H9 (cell line): ENCODE results near the gene COPS8. TPM values are rescaled to one million over a fixed set of nuclear protein-coding genes. Genes with fewer than 3 reads are reported as not detected.

Experiments
- DNase-seq: peaks from one replicate; pipeline ENCODE4 v3.0.0-alpha.2; 2017
- H2AFZ ChIP-seq: one replicate; pipeline ENCODE4 v1.6.1; 2013; ENCODE audit warnings: mild to moderate bottlenecking, low read length, control low read depth, moderate library complexity
- H2AK5ac ChIP-seq: 2 replicates; pipeline ENCODE4 v1.6.1; 2013; ENCODE audit warnings: low read length, control low read depth, mixed read lengths; ENCODE audit not compliant: insufficient read length
- H2BK120ac ChIP-seq: one replicate; pipeline ENCODE4 v1.6.1; 2013; ENCODE audit warnings: low read depth, mild to moderate bottlenecking, low read length, control low read depth, inconsistent platforms; ENCODE audit not compliant: poor library complexity, severe bottlenecking
- H2BK12ac ChIP-seq: 2 replicates; pipeline ENCODE4 v1.6.1; 2013; ENCODE audit warnings: low read length, control low read depth, mixed read lengths, low read depth; ENCODE audit not compliant: insufficient read length
- H2BK15ac ChIP-seq: 2 replicates; pipeline ENCODE4 v1.6.1; 2013; ENCODE audit warnings: low read depth, low read length, control low read depth
- H2BK20ac ChIP-seq: one replicate; pipeline ENCODE4 v1.6.1; 2013; ENCODE audit warnings: low read depth, mild to moderate bottlenecking, low read length, control low read depth, inconsistent platforms; ENCODE audit not compliant: poor library complexity, severe bottlenecking
- H2BK5ac ChIP-seq: 2 replicates; pipeline ENCODE4 v1.6.1; 2013; ENCODE audit warnings: low read length, control low read depth, mixed read lengths; ENCODE audit not compliant: insufficient read length
- H3K14ac ChIP-seq: 2 replicates; pipeline ENCODE4 v1.6.1; 2013; ENCODE audit warnings: low read length, control low read depth; ENCODE audit not compliant: insufficient read depth
- H3K18ac ChIP-seq: 2 replicates; pipeline ENCODE4 v1.6.1; 2013; ENCODE audit warnings: low read depth, mild to moderate bottlenecking, mixed read lengths, low read length, control low read depth; ENCODE audit not compliant: insufficient read length
- H3K23ac ChIP-seq: 2 replicates; pipeline ENCODE4 v1.6.1; 2013; ENCODE audit warnings: low read length, control low read depth, mixed read lengths, low read depth; ENCODE audit not compliant: insufficient read length
- H3K23me2 ChIP-seq: 2 replicates; pipeline ENCODE4 v1.6.1; 2013; ENCODE audit warnings: low read depth, mild to moderate bottlenecking, mixed read lengths, low read length, control low read depth; ENCODE audit not compliant: insufficient read length, poor library complexity, severe bottlenecking
- H3K27ac ChIP-seq: 2 replicates; pipeline ENCODE4 v1.5.1; 2013; ENCODE audit warnings: low read length, control low read depth, mixed read lengths, low read depth; ENCODE audit not compliant: insufficient read length
- H3K27me3 ChIP-seq: 2 replicates; pipeline ENCODE4 v1.6.1; 2013; ENCODE audit warnings: low read length, control low read depth, inconsistent platforms; ENCODE audit not compliant: insufficient read depth
- H3K4ac ChIP-seq: 2 replicates; pipeline ENCODE4 v1.6.1; 2013; ENCODE audit warnings: low read depth, mild to moderate bottlenecking, control low read depth, inconsistent platforms, low read length, moderate library complexity
- H3K4me1 ChIP-seq: 2 replicates; pipeline ENCODE4 v1.6.1; 2013; ENCODE audit warnings: low read length, control low read depth, inconsistent platforms; ENCODE audit not compliant: insufficient read depth
- H3K4me2 ChIP-seq: 2 replicates; pipeline ENCODE4 v1.6.1; 2013; ENCODE audit warnings: low read length, control low read depth, mixed read lengths; ENCODE audit not compliant: insufficient read length, insufficient read depth
- H3K56ac ChIP-seq: 2 replicates; pipeline ENCODE4 v1.6.1; 2013; ENCODE audit warnings: low read depth, mild to moderate bottlenecking, mixed read lengths, low read length, control low read depth; ENCODE audit not compliant: insufficient read length
- H3K79me1 ChIP-seq: 2 replicates; pipeline ENCODE4 v1.6.1; 2013; ENCODE audit warnings: low read depth, mild to moderate bottlenecking, moderate library complexity, low read length, control low read depth, inconsistent platforms; ENCODE audit not compliant: insufficient read depth, poor library complexity, severe bottlenecking
- H3K79me2 ChIP-seq: 2 replicates; pipeline ENCODE4 v1.6.1; 2013; ENCODE audit warnings: low read length, control low read depth, inconsistent platforms; ENCODE audit not compliant: insufficient read depth
- H3K9ac ChIP-seq: 2 replicates; pipeline ENCODE4 v1.6.1; 2013; ENCODE audit warnings: low read length, control low read depth, mixed read lengths; ENCODE audit not compliant: insufficient read length; ENCODE audit errors: extremely low read depth
- H3K9me3 ChIP-seq: one replicate; pipeline ENCODE4 v1.6.1; 2013; ENCODE audit warnings: low read depth, low read length, inconsistent platforms; ENCODE audit not compliant: control insufficient read depth
- H3T11ph ChIP-seq: one replicate; pipeline ENCODE4 v1.6.1; 2013; ENCODE audit warnings: mild to moderate bottlenecking, low read length, control low read depth, inconsistent platforms
- H4K20me1 ChIP-seq: one replicate; pipeline ENCODE4 v1.6.1; 2013; ENCODE audit not compliant: control insufficient read depth, insufficient read length, insufficient read depth
- H4K5ac ChIP-seq: 2 replicates; pipeline ENCODE4 v1.6.1; 2013; ENCODE audit warnings: low read depth, mild to moderate bottlenecking, mixed read lengths, low read length, control low read depth; ENCODE audit not compliant: insufficient read length
- H4K8ac ChIP-seq: replicated peaks from 2 replicates; pipeline ENCODE4 v1.6.1; 2013; ENCODE audit warnings: low read length, control low read depth, mixed read lengths, low read depth; ENCODE audit not compliant: insufficient read length
- H4K91ac ChIP-seq: 2 replicates; pipeline ENCODE4 v1.6.1; 2013; ENCODE audit warnings: low read depth, mild to moderate bottlenecking, moderate library complexity, mixed read lengths, low read length, control low read depth; ENCODE audit not compliant: insufficient read length
- H3K27ac Mint-ChIP-seq, 3 experiments: 2 replicates in 2 of 3; 3 replicates in 1 of 3; pipeline ENCODE4 v1.8.0; 2020 to 2021; ENCODE audit warnings: mixed read lengths in 3 of 3, mild to moderate bottlenecking in 1 of 3, moderate library complexity in 1 of 3
- H3K27me3 Mint-ChIP-seq: 2 replicates; pipeline ENCODE4 v1.8.0; 2021; ENCODE audit warnings: low read depth, mild to moderate bottlenecking, moderate library complexity, mixed read lengths
- H3K36me3 Mint-ChIP-seq, 3 experiments: 2 replicates in 2 of 3; 3 replicates in 1 of 3; pipeline ENCODE4 v1.8.0; 2020 to 2021; ENCODE audit warnings: low read depth in 3 of 3, mixed read lengths in 3 of 3; ENCODE audit not compliant: insufficient read depth in 1 of 3
- H3K4me1 Mint-ChIP-seq, 2 experiments: 2 replicates each; pipeline ENCODE4 v1.8.0; 2020; ENCODE audit warnings: mixed read lengths in 2 of 2
- H3K4me3 Mint-ChIP-seq, 2 experiments: 2 replicates in 1 of 2; 3 replicates in 1 of 2; pipeline ENCODE4 v1.8.0; 2020 to 2021; ENCODE audit warnings: mild to moderate bottlenecking in 2 of 2, mixed read lengths in 2 of 2, moderate library complexity in 1 of 2
- H3K9me3 Mint-ChIP-seq, 2 experiments: 2 replicates in 1 of 2; 3 replicates in 1 of 2; pipeline ENCODE4 v1.8.0; 2020; ENCODE audit warnings: mild to moderate bottlenecking in 2 of 2, mixed read lengths in 2 of 2, moderate library complexity in 1 of 2
- CTCF ChIP-seq: fragments of 200-600 bp; sonication (generic); conservative IDR thresholded peaks from 3 replicates; pipeline ENCODE4 v1.8.0; 2021; ENCODE audit warnings: antibody characterized with exemption, mild to moderate bottlenecking
- WGBS: extraction: QIAGEN DNeasy Blood & Tissue Kit; methylation state at CpG from one replicate; pipeline ENCODE4 v1.1.7; 2013; ENCODE audit warnings: missing lambda C conversion rate, low lambda C conversion rate, mixed read lengths; ENCODE audit not compliant: insufficient read length; ENCODE audit errors: extremely low coverage; 5-methylcytosine and 5-hydroxymethylcytosine counted together
- total RNA-seq: library from RNA; stranded (reverse); gene quantifications from 2 replicates; pipeline ENCODE4 v1.2.1, GENCODE V29; 2021

Gene COPS8
- total RNA-seq, 1 experiment from 2014 or later: 65.2 TPM

- Histone ChIP-seq H3K14ac (no peak overlapping the region), H3K9me3 (no peaks in the 10 kb centered on the region), H3K27ac (no peak overlapping the region), H2AK5ac (no peak overlapping the region), H4K8ac (no peak overlapping the region), H2BK12ac (no peak overlapping the region), H4K20me1 (no peaks in the 10 kb centered on the region), H2BK120ac (no peak overlapping the region), H3K23me2 (no peaks in the 10 kb centered on the region), H3K23ac (no peak overlapping the region), H3K4ac (no peak overlapping the region), H3K4me2 (no peak overlapping the region), H3K9ac (no peak overlapping the region), H3K79me1 (no peaks in the 10 kb centered on the region), H2BK5ac (no peak overlapping the region), H3K27me3 (no peaks in the 10 kb centered on the region), H4K91ac (no peak overlapping the region), H2BK15ac (no peak overlapping the region), H3K56ac (no peak overlapping the region), H2BK20ac (no peak overlapping the region), H3K4me1 (peaks cover 4% of the 10 kb centered on the region; the same call in 1 of the 2 replicates), H2AFZ (no peak overlapping the region), H3K18ac (no peak overlapping the region), H4K5ac (no peak overlapping the region), H3T11ph (no peak overlapping the region), H3K79me2 (no peaks in the 10 kb centered on the region)
- Mint-ChIP-seq H3K4me3 (no peak overlapping the region), H3K9me3 (no peaks in the 10 kb centered on the region; a peak in 1 of 5 replicates), H3K27ac (no peak overlapping the region), H3K27me3 (peaks cover 8% of the 10 kb centered on the region), H3K36me3 (no peaks in the 10 kb centered on the region), H3K4me1 (peaks cover 0 to 3% of the 10 kb centered on the region in 2 experiments; a peak in 2 of 4 replicates)
- WGBS: no CpG with 5 or more reads among the region's 4 CpGs
- peak; percentile 11 for DNase-seq
- no peak for TF ChIP-seq CTCF
Observed at GRCh38 chr2:237129625-237130263, 44.1 kb downstream of the COPS8 start.
